Heart right ventricle (tissue), 16 donors: ENCODE results near the gene GPR173. TPM values are rescaled to one million over a fixed set of nuclear protein-coding genes. Genes with fewer than 3 reads are reported as not detected.

Experiments used
- ATAC-seq, 8 donors: fragments of 200-7000 bp; cut with Tn5 transposase; one replicate each; pipeline ENCODE4 v1.9.1; 2020; ENCODE audit warnings: mild to moderate bottlenecking in 8 of 8, moderate library complexity in 8 of 8, moderate number of reproducible peaks in 1 of 8
- DNase-seq, 2 donors: peaks; one replicate each; pipeline ENCODE4 v3.0.0-alpha.2; 2020
- H3K27ac ChIP-seq, 10 donors: fragments of 200-600 bp; sonication (generic) in 2 of 10; one replicate each; pipeline versions ENCODE4 v1.5.0 to v1.8.0; 2020 to 2022; ENCODE audit warnings: mild to moderate bottlenecking in 3 of 10
- H3K27me3 ChIP-seq, 7 donors: fragments of 200-600 bp; one replicate each; pipeline ENCODE4 v1.8.0; 2021 to 2022; ENCODE audit warnings: mild to moderate bottlenecking in 2 of 7
- H3K36me3 ChIP-seq, 9 donors: fragments of 200-600 bp; sonication (generic) in 1 of 9; one replicate each; pipeline versions ENCODE4 v1.5.0 to v1.8.0; 2020 to 2022; ENCODE audit warnings: mild to moderate bottlenecking in 2 of 9
- H3K4me1 ChIP-seq, 9 donors: fragments of 200-600 bp; sonication (generic) in 1 of 9; one replicate each; pipeline versions ENCODE4 v1.5.0 to v1.8.0; 2020 to 2022; ENCODE audit warnings: mild to moderate bottlenecking in 4 of 9
- H3K4me3 ChIP-seq, 10 donors: fragments of 200-600 bp; sonication (generic) in 2 of 10; one replicate each; pipeline versions ENCODE4 v1.5.0 to v1.8.0; 2020 to 2022; ENCODE audit warnings: mild to moderate bottlenecking in 7 of 10, moderate library complexity in 2 of 10
- H3K9me3 ChIP-seq, 11 donors: fragments of 200-600 bp in 10 of 11; sonication (generic) in 2 of 11; one replicate each; pipeline versions ENCODE4 v1.5.0 to v1.8.0; 2013 to 2022; ENCODE audit warnings: mild to moderate bottlenecking in 2 of 11, control low read depth in 1 of 11, moderate library complexity in 1 of 11
- WGBS, 2 donors: extraction: QIAGEN DNeasy Blood & Tissue Kit; methylation state at CpG; one replicate each; pipeline ENCODE4 v1.1.7; 2013; ENCODE audit warnings: inconsistent platforms in 1 of 2; 5-methylcytosine and 5-hydroxymethylcytosine counted together
- intact Hi-C, 10 donors: fragments of 100-400 bp; cut with DNase I; formaldehyde crosslinking; loops; one replicate each; pipeline versions ENCODE4 v1.11.1 to v1.14.2; 2022
- polyA plus RNA-seq, 2 donors: library from polyadenylated mRNA; stranded (reverse); fragments of 200-250 nt; gene quantifications; one replicate each; pipeline ENCODE4 v1.2.3, GENCODE V29; 2013
- total RNA-seq, 10 donors: library from RNA; stranded (reverse); fragmentation: NEBNext Ultra II Directional in 3 of 10; extraction: Animal tissue kit (Norgen Biotek cat#: 25700) in 3 of 10; gene quantifications; one replicate each; pipeline versions ENCODE4 v1.2.1 to v1.2.4, GENCODE V29; 2021 to 2023
- TF ChIP-seq, protein P1 (sequence below), 9 donors: fragments of 200-600 bp; sonication (generic) in 2 of 9; IDR thresholded peaks; one replicate each; pipeline versions ENCODE4 v1.5.0 to v1.8.0; 2021 to 2022; ENCODE audit warnings: antibody characterized with exemption in 9 of 9, mild to moderate bottlenecking in 5 of 9, moderate library complexity in 1 of 9
- donor health status: Arrhythmogenic right ventricular cardiomyopathy.
- donor health status: ischemic (EF 13 %, LVEDD 7.1; RV severe dilation, severe dysfunction).
- donor health status: healthy with polysubstance abuse.
- donor health status: DM: no; HTN: yes; CAD: no.
- donor health status: DM: no; HTN: no; CAD: no.
- donor health status: ischemic (EF 25% LVEDD 6.9; RV normal size, moderate dysfunction).
- donor health status: ischemic (EF 25% LVEDD 5.7; RV mildly dilated, moderate dysfunction).
- donor health status: healthy.
- donor health status: DM: yes; HTN: yes; CAD: no.
- donor health status: Ischemic cardiomyopathy.
- donor health status: ischemic (EF 35%, LVEDD 5.7; RV mildly dilated, moderate dysfunction).
- donor health status: nonischemic (EF 11% LVEDD 7.7; RV severe dilation, severe dysfunction).
- donor health status: DM: yes; HTN: yes; CAD: no.
- donor health status: PGD.
- donor health status: ischemic (EF 29% LVEDD 5.4; RV normal size, mild dysfunction).
- donor health status: nonischemic (EF 23%, LVEDD 6.1; RV moderate dilation, normal function).

The GPR173 gene
- total and polyA plus RNA-seq, 12 donors, result 0.54 to 2.5 (median 0.73) TPM

DNA sequence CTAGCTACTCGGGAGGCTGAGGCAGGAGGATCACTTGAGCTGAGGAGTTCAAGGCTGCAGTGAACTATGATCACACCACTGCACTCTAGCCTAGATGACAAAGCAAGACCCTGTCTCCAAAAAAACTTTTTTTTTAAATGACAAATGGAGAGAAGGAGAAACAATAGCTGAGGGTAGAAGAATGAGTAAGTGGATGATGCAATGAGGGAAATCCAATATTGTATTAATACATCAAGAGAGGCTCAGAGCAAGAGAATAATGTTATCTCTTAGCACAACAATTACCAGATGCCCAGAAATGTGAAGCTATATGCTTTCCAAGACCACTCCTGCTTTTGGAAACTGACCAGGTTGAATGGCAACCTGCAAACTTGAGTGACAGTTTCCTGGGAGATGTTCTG, 19.9 kb upstream of the GPR173 start:
- TF ChIP-seq, protein P1, sequence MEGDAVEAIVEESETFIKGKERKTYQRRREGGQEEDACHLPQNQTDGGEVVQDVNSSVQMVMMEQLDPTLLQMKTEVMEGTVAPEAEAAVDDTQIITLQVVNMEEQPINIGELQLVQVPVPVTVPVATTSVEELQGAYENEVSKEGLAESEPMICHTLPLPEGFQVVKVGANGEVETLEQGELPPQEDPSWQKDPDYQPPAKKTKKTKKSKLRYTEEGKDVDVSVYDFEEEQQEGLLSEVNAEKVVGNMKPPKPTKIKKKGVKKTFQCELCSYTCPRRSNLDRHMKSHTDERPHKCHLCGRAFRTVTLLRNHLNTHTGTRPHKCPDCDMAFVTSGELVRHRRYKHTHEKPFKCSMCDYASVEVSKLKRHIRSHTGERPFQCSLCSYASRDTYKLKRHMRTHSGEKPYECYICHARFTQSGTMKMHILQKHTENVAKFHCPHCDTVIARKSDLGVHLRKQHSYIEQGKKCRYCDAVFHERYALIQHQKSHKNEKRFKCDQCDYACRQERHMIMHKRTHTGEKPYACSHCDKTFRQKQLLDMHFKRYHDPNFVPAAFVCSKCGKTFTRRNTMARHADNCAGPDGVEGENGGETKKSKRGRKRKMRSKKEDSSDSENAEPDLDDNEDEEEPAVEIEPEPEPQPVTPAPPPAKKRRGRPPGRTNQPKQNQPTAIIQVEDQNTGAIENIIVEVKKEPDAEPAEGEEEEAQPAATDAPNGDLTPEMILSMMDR (IDR thresholded peaks at IDR 0.05), result no peak
- 83 to 87% methylated on average over 1 of the region's 1 CpG for WGBS, 2 donors
- ATAC-seq (no peak), DNase-seq (no peak)
- Histone ChIP-seq H3K27me3 (peaks cover 0 to 45% (median 0%) of the 10 kb centered on the region in 7 donors), H3K4me1 (no peaks in the 10 kb centered on the region), H3K27ac (no peak overlapping the region), H3K4me3 (no peak overlapping the region), H3K36me3 (no peaks in the 10 kb centered on the region), H3K9me3 (no peaks in the 10 kb centered on the region)
- intact Hi-C loops, result no loop called here

DNA sequence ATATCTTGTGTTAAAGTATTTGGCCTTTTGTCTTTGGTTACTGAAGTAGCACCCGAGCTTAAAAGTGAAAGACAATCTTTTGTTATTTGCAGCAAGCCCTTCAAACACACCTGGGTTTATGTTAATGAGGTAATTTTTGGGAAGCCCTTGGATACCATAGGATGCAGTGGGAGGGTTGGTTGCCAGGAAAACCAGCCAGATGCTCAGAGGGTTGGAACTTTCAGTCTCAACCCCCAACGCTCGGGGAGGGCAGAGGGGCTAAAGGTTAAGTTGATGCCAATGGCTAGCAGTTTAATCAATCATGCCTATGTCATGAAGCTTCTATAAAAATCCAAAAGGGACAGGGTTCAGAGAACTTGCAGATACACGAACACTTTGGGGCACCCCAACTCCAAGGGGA, 17.2 kb upstream of the GPR173 start:
- Histone ChIP-seq H3K27me3 (peaks cover 0 to 68% (median 0%) of the 10 kb centered on the region in 7 donors), H3K36me3 (no peaks in the 10 kb centered on the region), H3K27ac (no peak overlapping the region), H3K4me3 (no peak overlapping the region), H3K9me3 (no peaks in the 10 kb centered on the region), H3K4me1 (no peaks in the 10 kb centered on the region)
- intact Hi-C loops, result no loop called here
- ATAC-seq (no peak), DNase-seq (no peak)
- TF ChIP-seq, protein P1 (IDR thresholded peaks at IDR 0.05), result no peak
- 44 to 45% methylated on average over 4 of the region's 4 CpGs for WGBS, 2 donors

DNA sequence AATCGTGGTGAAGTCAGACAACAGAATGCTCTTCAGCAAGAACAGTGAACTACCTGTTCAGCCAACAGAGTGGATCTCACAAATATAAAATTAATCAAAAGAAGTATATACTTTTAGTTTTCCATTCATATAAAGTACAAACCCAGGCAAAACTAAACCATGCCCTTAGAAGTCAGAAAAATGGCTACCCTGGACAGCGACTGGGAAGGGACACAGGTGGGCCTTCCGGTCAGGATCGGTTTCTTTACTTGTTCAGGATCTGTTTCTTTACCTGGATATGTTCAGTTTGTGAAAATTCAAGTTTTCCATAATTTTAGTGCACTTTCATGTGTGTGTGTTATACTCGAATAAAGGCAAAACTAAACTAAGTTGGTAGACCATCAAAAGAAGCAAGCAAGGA, 12.4 kb upstream of the GPR173 start:
- Histone ChIP-seq H3K27ac (no peak overlapping the region), H3K4me3 (no peak overlapping the region), H3K27me3 (peaks cover 0 to 90% (median 0%) of the 10 kb centered on the region in 7 donors), H3K36me3 (no peaks in the 10 kb centered on the region), H3K4me1 (no peaks in the 10 kb centered on the region), H3K9me3 (no peaks in the 10 kb centered on the region)
- DNase-seq (no peak), ATAC-seq (no peak)
- intact Hi-C loops, result no loop called here
- TF ChIP-seq, protein P1 (IDR thresholded peaks at IDR 0.05), result no peak
- WGBS, 2 donors, result 60% methylated on average over 5 of the region's 5 CpGs

DNA sequence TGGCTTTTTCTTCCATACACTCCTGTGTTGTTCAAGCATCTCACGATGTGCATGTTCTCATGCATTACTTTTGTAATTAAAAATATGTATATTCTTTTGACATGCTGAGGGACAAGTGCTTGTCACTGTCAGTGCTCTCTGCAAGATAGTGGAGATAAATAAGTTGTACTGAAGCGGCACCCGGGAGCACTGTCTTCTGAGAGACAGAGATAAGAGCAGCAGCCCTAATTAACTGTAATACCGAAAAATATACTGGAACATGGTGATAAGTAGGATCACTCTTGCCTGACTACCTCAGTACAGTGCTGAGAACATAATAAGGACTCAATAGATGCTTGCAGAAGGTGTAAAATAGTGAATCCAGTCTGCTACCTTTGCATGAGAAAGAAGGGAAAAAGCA, 9.4 kb upstream of the GPR173 start:
- no peak overlapping the region for H3K27ac ChIP-seq
- H3K9me3 ChIP-seq, result no peaks in the 10 kb centered on the region
- DNase-seq (no peak), ATAC-seq (no peak)
- 42 to 47% methylated on average over 4 of the region's 4 CpGs for WGBS, 2 donors
- intact Hi-C loops, result no loop called here
- TF ChIP-seq, protein P1 (IDR thresholded peaks at IDR 0.05), result no peak
- no peaks in the 10 kb centered on the region for H3K4me1 ChIP-seq
- no peak overlapping the region for H3K4me3 ChIP-seq
- H3K36me3 ChIP-seq, result no peaks in the 10 kb centered on the region
- H3K27me3 ChIP-seq, result peaks cover 0 to 96% (median 0%) of the 10 kb centered on the region in 7 donors
